ENCODE data around the gene GNA12. TPM values are rescaled to one million over a fixed set of nuclear protein-coding genes. Genes with fewer than 3 reads are reported as not detected.

The GNA12 gene, protein sequence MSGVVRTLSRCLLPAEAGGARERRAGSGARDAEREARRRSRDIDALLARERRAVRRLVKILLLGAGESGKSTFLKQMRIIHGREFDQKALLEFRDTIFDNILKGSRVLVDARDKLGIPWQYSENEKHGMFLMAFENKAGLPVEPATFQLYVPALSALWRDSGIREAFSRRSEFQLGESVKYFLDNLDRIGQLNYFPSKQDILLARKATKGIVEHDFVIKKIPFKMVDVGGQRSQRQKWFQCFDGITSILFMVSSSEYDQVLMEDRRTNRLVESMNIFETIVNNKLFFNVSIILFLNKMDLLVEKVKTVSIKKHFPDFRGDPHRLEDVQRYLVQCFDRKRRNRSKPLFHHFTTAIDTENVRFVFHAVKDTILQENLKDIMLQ
- total RNA-seq (2012; rRNA removed), result 22.3 and 25.1 TPM in 2 replicates

DNA sequence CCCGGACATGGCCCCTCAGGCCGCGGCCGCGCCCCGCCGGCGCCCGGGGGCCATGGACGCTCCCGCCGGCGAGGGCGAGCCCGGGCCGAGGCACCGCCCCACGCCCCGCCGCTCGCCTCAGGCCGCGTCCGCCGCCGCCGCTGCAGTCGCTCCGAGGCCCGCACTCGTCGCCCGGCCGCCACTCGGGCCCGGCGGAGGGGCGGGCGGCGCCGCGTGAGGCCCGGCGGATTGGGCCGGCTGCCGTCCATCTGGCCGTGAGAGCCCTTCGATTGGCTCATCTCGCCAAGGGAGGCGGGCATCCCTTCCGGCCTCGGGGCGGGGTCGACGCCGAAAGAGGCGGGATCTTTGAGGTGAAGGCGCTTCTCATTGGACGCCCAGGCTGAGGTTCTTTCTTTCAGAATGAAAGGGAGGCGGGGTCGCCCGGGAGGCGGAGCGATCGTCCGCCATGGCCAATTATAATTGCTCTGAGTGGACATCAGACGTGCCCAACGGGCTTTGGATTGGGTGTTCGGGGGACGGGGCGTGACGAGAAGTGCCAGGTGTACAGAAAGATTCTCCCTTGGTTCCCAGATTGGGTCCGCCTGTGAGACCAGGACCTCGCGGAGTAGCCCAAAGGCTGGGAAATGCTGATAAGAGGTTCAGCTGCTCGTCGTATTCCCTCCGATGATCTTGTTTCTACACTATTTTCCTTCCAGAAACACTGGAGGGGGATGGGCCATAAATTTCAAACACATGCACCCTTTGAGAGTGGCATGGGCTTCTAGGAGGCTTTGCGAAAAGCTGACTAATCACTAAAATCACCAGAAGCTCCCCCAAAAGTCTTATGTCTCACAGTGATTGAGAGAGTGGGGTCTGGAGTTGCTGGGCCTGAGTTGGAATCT lies at the start of gene GNA12:
Gene GNA12 (minus strand): TSS at position 156 of the 881 bp plus-strand sequence. CDS start 147 bp downstream, at position 9.
- Histone ChIP-seq H3K36me3 (ENCODE audit: insufficient read depth, low read length) (no peaks in the 10 kb centered on the region), H3K27me3 (ENCODE audit: control insufficient read depth, insufficient read depth, low read length) (no peaks in the 10 kb centered on the region), H3K4me1 (ENCODE audit: control insufficient read depth, insufficient read depth, low read length) (peaks cover 19% of the 10 kb centered on the region), H3K9me3 (replicated peaks; ENCODE audit: low read length) (no peaks in the 10 kb centered on the region), H3K9ac (ENCODE audit: low read depth, low read length) (peak within 1 kb of the TSS; percentile 90), H3K4me3 (ENCODE audit: low read length) (peak within 1 kb of the TSS; percentile 85), H3K4me2 (ENCODE audit: low read length) (peak within 1 kb of the TSS; percentile 93)

DNA sequence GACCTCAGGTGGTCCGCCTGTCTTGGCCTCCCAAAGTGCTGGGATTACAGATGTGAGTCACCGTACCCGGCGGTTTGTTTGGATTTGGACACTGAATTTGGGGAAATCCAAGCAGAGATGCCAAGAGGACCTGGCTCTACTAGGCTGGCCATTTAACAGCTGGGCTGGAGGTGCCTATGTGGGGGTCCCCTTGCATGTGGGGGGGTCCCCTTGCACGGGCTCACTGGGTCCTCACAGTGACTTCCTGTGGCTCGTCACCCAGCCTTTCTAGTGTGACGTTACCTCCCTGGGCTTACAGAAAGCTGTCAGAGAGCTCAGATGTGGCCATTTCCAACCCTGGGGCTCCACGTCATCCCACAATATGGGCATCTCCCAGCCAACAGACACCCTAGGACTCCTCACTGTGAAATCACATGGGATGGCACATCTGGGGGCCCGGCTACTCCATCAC lies 49.3 kb upstream of the GNA12 start:
- Histone ChIP-seq H3K4me1 (ENCODE audit: control insufficient read depth, insufficient read depth, low read length) (peaks cover 10% of the 10 kb centered on the region), H3K4me2 (ENCODE audit: low read length) (no peak overlapping the region), H3K9me3 (replicated peaks; ENCODE audit: low read length) (no peaks in the 10 kb centered on the region), H3K36me3 (ENCODE audit: insufficient read depth, low read length) (no peaks in the 10 kb centered on the region), H3K27me3 (ENCODE audit: control insufficient read depth, insufficient read depth, low read length) (peaks cover 19% of the 10 kb centered on the region), H3K9ac (ENCODE audit: low read depth, low read length) (no peak overlapping the region), H3K4me3 (ENCODE audit: low read length) (no peak overlapping the region)

DNA sequence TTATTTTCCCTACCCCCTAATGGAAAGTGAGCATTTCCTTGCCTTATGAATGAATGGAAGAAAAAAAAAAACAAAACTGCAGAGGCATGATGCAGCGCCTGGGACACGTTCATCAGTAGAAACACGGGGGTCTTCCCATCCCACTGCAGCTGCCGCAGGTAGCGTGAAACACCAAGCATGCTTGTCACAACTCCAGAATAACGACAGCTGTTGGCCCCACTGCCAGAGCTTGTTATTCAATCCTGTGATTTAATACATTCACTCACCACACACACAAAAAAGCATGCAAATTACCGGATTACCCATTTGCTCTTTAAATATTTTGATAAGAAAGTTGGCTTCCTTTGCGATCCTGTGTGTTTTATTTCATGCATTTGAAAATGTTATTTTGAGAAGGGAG lies 48.4 kb upstream of the GNA12 start:
- Histone ChIP-seq H3K36me3 (ENCODE audit: insufficient read depth, low read length) (no peaks in the 10 kb centered on the region), H3K27me3 (ENCODE audit: control insufficient read depth, insufficient read depth, low read length) (peaks cover 19% of the 10 kb centered on the region), H3K4me2 (ENCODE audit: low read length) (peak overlapping the region; percentile 13), H3K4me1 (ENCODE audit: control insufficient read depth, insufficient read depth, low read length) (peaks cover 10% of the 10 kb centered on the region), H3K4me3 (ENCODE audit: low read length) (no peak overlapping the region), H3K9me3 (replicated peaks; ENCODE audit: low read length) (no peaks in the 10 kb centered on the region), H3K9ac (ENCODE audit: low read depth, low read length) (no peak overlapping the region)

DNA sequence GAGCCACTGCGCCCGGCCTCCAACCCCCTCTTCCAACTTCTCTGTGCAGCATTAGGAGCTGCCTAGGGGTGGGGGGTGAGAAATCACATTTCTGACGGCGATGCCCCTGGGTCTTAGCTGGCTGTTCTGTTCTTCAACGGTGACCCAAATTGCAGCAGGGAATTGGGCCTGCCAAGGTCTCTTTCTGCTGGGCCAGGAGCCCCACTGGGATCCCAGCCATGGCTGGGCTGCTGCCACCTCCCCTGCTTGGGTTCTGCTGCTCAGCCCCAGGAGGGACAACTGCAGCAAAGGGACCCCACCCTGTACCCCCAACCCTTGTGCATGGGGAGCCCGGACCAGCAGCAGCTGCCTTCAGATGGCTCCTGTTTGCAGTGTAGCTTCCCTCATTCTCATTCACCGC lies 43.7 kb upstream of the GNA12 start:
- Histone ChIP-seq H3K4me2 (ENCODE audit: low read length) (no peak overlapping the region), H3K4me3 (ENCODE audit: low read length) (no peak overlapping the region), H3K9me3 (replicated peaks; ENCODE audit: low read length) (no peaks in the 10 kb centered on the region), H3K4me1 (ENCODE audit: control insufficient read depth, insufficient read depth, low read length) (peaks cover 5% of the 10 kb centered on the region), H3K36me3 (ENCODE audit: insufficient read depth, low read length) (no peaks in the 10 kb centered on the region), H3K9ac (ENCODE audit: low read depth, low read length) (no peak overlapping the region), H3K27me3 (ENCODE audit: control insufficient read depth, insufficient read depth, low read length) (peaks cover 12% of the 10 kb centered on the region)

DNA sequence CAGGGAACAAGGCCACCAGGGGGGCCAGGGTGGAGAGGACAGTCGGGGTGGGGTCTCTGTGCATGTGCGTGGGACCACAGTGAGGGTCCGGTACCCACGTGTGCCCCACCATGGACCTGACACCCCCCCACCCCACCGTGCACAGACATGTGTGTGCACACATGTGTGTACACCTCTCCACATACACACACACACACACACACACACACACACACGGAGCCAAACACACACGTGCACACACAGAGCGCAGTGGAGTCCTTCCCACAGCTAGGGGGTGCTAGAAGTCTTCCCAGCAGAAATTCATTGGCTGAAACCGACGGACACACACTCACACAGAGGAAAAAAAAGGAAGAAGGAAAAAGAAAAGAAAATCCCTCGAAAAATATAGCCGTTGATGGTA lies 42.8 kb upstream of the GNA12 start:
- peak overlapping the region; percentile 57 for H3K4me2 ChIP-seq (ENCODE audit: low read length)
- no peaks in the 10 kb centered on the region for H3K4me1 ChIP-seq (ENCODE audit: control insufficient read depth, insufficient read depth, low read length)
- no peaks in the 10 kb centered on the region for H3K9me3 ChIP-seq (replicated peaks; ENCODE audit: low read length)
- no peak overlapping the region for H3K4me3 ChIP-seq (ENCODE audit: low read length)
- no peaks in the 10 kb centered on the region for H3K36me3 ChIP-seq (ENCODE audit: insufficient read depth, low read length)
- no peak overlapping the region for H3K9ac ChIP-seq (ENCODE audit: low read depth, low read length)
- peaks cover 6% of the 10 kb centered on the region for H3K27me3 ChIP-seq (ENCODE audit: control insufficient read depth, insufficient read depth, low read length)

DNA sequence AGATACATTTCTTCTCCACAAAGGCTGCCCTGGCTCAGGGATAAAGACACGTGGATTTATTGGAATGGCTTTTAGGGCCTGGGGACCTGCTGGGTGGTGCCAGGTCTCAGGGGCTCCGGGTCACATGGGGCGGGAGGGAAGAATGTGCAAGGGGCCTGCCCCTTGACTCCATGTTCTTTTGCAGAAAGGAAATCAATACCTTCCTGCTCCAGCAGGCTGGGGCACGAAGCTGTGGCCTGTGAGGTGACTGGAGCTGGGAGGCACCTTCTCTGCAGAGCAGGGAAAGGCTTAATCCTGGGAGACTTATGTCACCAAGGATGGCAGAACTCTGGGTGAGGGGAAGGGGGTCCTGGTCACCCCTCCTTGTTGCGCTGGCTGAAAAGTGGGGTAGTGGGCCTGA lies 42.3 kb upstream of the GNA12 start:
- H3K36me3 ChIP-seq (ENCODE audit: insufficient read depth, low read length), result no peaks in the 10 kb centered on the region
- no peaks in the 10 kb centered on the region for H3K9me3 ChIP-seq (replicated peaks; ENCODE audit: low read length)
- H3K4me1 ChIP-seq (ENCODE audit: control insufficient read depth, insufficient read depth, low read length), result no peaks in the 10 kb centered on the region
- no peak overlapping the region for H3K9ac ChIP-seq (ENCODE audit: low read depth, low read length)
- peaks cover 6% of the 10 kb centered on the region for H3K27me3 ChIP-seq (ENCODE audit: control insufficient read depth, insufficient read depth, low read length)
- H3K4me2 ChIP-seq (ENCODE audit: low read length), result no peak overlapping the region
- no peak overlapping the region for H3K4me3 ChIP-seq (ENCODE audit: low read length)

DNA sequence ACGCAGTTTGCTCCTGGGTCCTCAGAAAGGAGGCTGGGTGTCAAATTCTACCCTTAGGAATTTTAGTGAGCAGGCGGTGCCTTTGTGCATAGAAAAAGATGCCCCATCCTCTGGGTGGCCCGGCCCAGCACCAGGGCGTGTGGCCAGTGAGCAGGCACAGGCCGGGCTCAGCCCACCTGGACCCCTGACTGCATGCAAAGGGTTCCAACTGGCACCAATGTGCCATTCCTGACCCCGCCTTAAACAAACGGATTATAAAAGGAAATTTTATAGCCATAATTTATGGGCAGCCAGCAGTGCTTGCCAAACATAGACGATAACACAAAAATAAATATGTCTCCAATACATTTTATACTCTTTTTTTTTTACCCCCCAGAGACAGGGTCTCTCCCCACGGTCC lies 40.1 kb upstream of the GNA12 start:
- no peak overlapping the region for H3K4me2 ChIP-seq (ENCODE audit: low read length)
- no peaks in the 10 kb centered on the region for H3K4me1 ChIP-seq (ENCODE audit: control insufficient read depth, insufficient read depth, low read length)
- peaks cover 15% of the 10 kb centered on the region for H3K27me3 ChIP-seq (ENCODE audit: control insufficient read depth, insufficient read depth, low read length)
- H3K36me3 ChIP-seq (ENCODE audit: insufficient read depth, low read length), result no peaks in the 10 kb centered on the region
- no peak overlapping the region for H3K4me3 ChIP-seq (ENCODE audit: low read length)
- H3K9me3 ChIP-seq (replicated peaks; ENCODE audit: low read length), result no peaks in the 10 kb centered on the region
- H3K9ac ChIP-seq (ENCODE audit: low read depth, low read length), result no peak overlapping the region

DNA sequence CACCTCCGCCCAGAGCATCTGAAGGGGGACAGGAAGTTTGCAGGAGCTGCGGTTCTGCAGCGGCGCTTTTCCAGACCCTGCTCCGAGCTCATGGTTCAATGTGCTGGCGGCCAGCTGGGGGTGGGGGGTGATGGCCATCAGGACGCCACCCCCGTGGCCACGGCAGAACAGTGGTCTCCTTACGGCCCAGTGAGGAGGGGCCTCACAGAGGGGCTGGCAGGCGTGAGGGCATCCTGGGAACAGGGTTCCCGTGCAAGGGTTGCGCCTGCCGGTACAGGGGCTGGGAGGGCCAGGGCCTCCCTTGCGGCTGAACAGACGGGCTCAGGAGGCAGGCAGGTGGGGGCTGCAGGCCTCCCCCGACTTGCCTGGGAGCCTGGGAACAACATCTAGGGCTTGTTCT lies 39.0 kb upstream of the GNA12 start:
- no peak overlapping the region for H3K4me3 ChIP-seq (ENCODE audit: low read length)
- H3K9ac ChIP-seq (ENCODE audit: low read depth, low read length), result no peak overlapping the region
- H3K36me3 ChIP-seq (ENCODE audit: insufficient read depth, low read length), result no peaks in the 10 kb centered on the region
- no peaks in the 10 kb centered on the region for H3K9me3 ChIP-seq (replicated peaks; ENCODE audit: low read length)
- H3K27me3 ChIP-seq (ENCODE audit: control insufficient read depth, insufficient read depth, low read length), result peaks cover 15% of the 10 kb centered on the region
- H3K4me1 ChIP-seq (ENCODE audit: control insufficient read depth, insufficient read depth, low read length), result no peaks in the 10 kb centered on the region
- H3K4me2 ChIP-seq (ENCODE audit: low read length), result no peak overlapping the region

DNA sequence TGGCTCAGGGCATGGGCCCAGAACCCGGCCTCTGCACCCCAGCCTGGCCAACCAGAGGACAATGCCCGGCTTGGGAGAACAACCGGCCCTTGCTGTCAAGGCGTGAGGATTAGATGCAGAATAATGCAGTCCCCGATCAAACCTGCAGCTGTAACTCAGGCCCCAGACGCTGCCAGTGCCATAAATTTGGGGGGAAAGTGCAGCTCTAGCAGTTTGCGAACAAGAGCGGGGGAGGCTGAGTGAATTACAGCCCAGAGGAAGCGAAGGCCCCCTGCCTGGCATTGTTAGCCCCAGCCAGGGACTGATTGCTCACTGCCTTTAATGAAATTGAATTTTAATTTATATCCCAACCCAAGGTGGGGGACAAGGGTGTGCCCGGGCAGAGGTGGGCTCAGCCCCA lies 38.0 kb upstream of the GNA12 start:
- Histone ChIP-seq H3K9ac (ENCODE audit: low read depth, low read length) (no peak overlapping the region), H3K9me3 (replicated peaks; ENCODE audit: low read length) (no peaks in the 10 kb centered on the region), H3K4me3 (ENCODE audit: low read length) (no peak overlapping the region), H3K4me2 (ENCODE audit: low read length) (no peak overlapping the region), H3K27me3 (ENCODE audit: control insufficient read depth, insufficient read depth, low read length) (peaks cover 15% of the 10 kb centered on the region), H3K4me1 (ENCODE audit: control insufficient read depth, insufficient read depth, low read length) (no peaks in the 10 kb centered on the region), H3K36me3 (ENCODE audit: insufficient read depth, low read length) (no peaks in the 10 kb centered on the region)

DNA sequence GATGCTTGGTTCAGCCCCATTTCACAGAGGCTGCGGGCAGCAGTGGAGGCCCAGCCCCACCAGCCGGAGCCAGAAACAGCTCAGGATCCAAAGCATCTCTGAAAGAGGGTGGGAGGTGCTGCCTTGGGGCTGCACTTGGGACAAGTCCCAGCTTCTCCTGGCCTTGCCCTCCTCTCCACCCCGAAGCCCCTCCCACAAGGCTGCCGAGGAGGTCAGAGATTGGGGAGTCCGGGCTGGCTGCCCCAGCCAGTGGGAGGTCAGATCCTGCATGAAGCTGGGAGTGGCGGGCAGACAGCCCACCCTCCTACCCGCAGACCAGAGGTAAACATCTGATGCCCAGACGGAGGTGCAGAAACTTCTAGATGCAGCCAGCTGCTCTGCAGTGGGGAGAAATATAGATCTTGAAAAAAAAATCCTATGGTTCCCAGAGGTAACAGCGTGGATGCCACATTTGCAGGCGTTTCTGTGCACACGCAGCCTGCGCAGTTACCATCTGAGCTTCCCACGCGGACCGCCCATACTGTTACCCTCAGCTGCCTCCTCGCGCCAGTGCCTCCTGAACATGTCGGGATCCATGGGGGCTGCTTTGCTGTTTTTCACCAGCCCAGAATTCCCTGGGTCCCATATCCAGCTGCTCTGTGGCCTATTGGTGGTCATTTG lies 36.9 kb upstream of the GNA12 start:
- Histone ChIP-seq H3K9me3 (replicated peaks; ENCODE audit: low read length) (no peaks in the 10 kb centered on the region), H3K4me3 (ENCODE audit: low read length) (no peak overlapping the region), H3K9ac (ENCODE audit: low read depth, low read length) (no peak overlapping the region), H3K4me2 (ENCODE audit: low read length) (no peak overlapping the region), H3K4me1 (ENCODE audit: control insufficient read depth, insufficient read depth, low read length) (peaks cover 7% of the 10 kb centered on the region), H3K27me3 (ENCODE audit: control insufficient read depth, insufficient read depth, low read length) (peaks cover 15% of the 10 kb centered on the region), H3K36me3 (ENCODE audit: insufficient read depth, low read length) (no peaks in the 10 kb centered on the region)

DNA sequence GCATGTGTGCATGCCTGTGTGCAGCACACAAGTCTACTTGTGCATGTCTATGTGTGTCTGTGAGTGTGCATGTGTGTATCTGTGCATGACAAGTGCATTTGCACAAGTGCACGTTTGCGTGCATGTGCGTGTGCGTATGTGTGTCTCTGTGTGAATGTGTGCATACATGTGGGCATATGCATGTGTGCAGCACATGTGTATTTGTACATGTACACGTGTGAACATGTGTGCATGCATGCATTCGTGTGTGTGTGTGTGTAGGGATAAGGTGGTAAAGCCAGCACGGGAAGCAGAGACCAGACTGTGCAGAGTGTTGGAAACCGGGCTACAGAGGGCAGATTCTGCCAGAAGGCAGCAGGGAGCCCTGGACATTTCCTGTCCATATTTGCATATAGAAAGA lies 35.9 kb upstream of the GNA12 start:
- Histone ChIP-seq H3K36me3 (ENCODE audit: insufficient read depth, low read length) (no peaks in the 10 kb centered on the region), H3K4me3 (ENCODE audit: low read length) (no peak overlapping the region), H3K9ac (ENCODE audit: low read depth, low read length) (no peak overlapping the region), H3K27me3 (ENCODE audit: control insufficient read depth, insufficient read depth, low read length) (peaks cover 15% of the 10 kb centered on the region), H3K4me2 (ENCODE audit: low read length) (no peak overlapping the region), H3K4me1 (ENCODE audit: control insufficient read depth, insufficient read depth, low read length) (peaks cover 11% of the 10 kb centered on the region), H3K9me3 (replicated peaks; ENCODE audit: low read length) (no peaks in the 10 kb centered on the region)
